Aorta (tissue), 5 donors: Measurements from ENCODE around the gene ARID1A. TPM values are rescaled to one million over a fixed set of nuclear protein-coding genes. Genes with fewer than 3 reads are reported as not detected.
"Not testable (repeated sequence)": the region's sequence is repeated elsewhere in the genome, so short reads cannot be mapped to it uniquely, and the experiment has no call there.

Source experiments
- ATAC-seq: fragments of 200-7000 bp; cut with Tn5 transposase; one replicate; pipeline ENCODE4 v1.9.1; 2022; ENCODE audit warnings: moderate library complexity; ENCODE audit not compliant: low FRiP score
- DNase-seq, 2 donors: peaks; one replicate each; pipeline ENCODE4 v3.0.0-alpha.2; 2020
- H3K27ac ChIP-seq, 2 donors: one replicate each; pipeline ENCODE4 v1.5.1; 2013; ENCODE audit warnings: low read length in 2 of 2, mild to moderate bottlenecking in 2 of 2, moderate library complexity in 2 of 2, control low read depth in 1 of 2, inconsistent platforms in 1 of 2, low read depth in 1 of 2
- H3K27me3 ChIP-seq, 2 donors: one replicate each; pipeline ENCODE4 v1.6.1; 2013; ENCODE audit warnings: control low read depth in 1 of 2, low read length in 1 of 2, mild to moderate bottlenecking in 1 of 2, moderate library complexity in 1 of 2; ENCODE audit not compliant: insufficient read depth in 2 of 2, control insufficient read depth in 1 of 2
- H3K36me3 ChIP-seq, 2 donors: one replicate each; pipeline ENCODE4 v1.6.1; 2013; ENCODE audit warnings: control low read depth in 1 of 2, low read length in 1 of 2, mild to moderate bottlenecking in 1 of 2; ENCODE audit not compliant: insufficient read depth in 2 of 2, control insufficient read depth in 1 of 2
- H3K4me1 ChIP-seq, 2 donors: one replicate each; pipeline ENCODE4 v1.6.1; 2013; ENCODE audit warnings: low read length in 2 of 2, control low read depth in 1 of 2, mild to moderate bottlenecking in 1 of 2, moderate library complexity in 1 of 2; ENCODE audit not compliant: insufficient read depth in 2 of 2, control insufficient read depth in 1 of 2
- H3K4me3 ChIP-seq, 2 donors: one replicate each; pipeline ENCODE4 v1.5.1; 2013; ENCODE audit warnings: low read length in 2 of 2, control low read depth in 1 of 2, mild to moderate bottlenecking in 1 of 2
- H3K9me3 ChIP-seq: one replicate; pipeline ENCODE4 v1.6.1; 2013; ENCODE audit warnings: mild to moderate bottlenecking, low read length; ENCODE audit not compliant: control insufficient read depth
- WGBS, 2 donors: extraction: QIAGEN DNeasy Blood & Tissue Kit; methylation state at CpG; one replicate each; pipeline ENCODE4 v1.1.7; 2013; 5-methylcytosine and 5-hydroxymethylcytosine counted together
- intact Hi-C, 2 donors: fragments of 100-400 bp; cut with DNase I; formaldehyde crosslinking; loops; one replicate each; pipeline versions ENCODE4 v1.14.2 to v1.15.0; 2022
- polyA plus RNA-seq, 2 donors: library from polyadenylated mRNA; stranded (reverse); fragments of 200-250 nt; gene quantifications; one replicate each; pipeline ENCODE4 v1.2.3, GENCODE V29; 2013
- total RNA-seq, 2 donors: library from RNA; stranded (reverse); fragmentation: NEBNext Ultra II Directional; extraction: Animal tissue kit (Norgen Biotek cat#: 25700); gene quantifications; one replicate each; pipeline ENCODE4 v1.2.1, GENCODE V29; 2021
- donor health status: healthy with polysubstance abuse.
- donor health status: Bipolar disorder and iron deficiency.
- donor health status: DM: no; HTN: no; CAD: no.
- donor health status: DM: no; HTN: no; CAD: no.
- donor health status: DM: yes; HTN: yes; CAD: no.

ARID1A gene
- total and polyA plus RNA-seq, 4 donors = 6.5 to 72.3 (median 34.8) TPM

DNA sequence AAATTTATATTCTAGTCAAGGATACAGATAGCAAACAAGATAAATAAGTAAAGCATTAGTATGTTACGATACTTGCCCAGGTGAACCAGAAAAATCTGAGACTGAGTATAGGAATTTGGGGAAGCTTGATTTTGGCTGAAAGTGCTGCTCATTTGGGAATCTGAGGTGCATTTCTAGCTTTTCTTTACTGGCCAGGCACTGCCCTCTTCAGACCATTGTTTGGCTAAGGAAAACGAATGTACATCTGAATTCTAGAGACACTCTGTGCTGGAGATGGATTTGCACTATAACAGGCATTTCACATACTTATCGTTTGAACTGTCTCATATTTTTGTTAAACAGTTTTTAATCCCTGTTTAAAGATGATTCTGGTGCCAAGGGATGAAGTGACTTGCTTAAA is 23.4 kb downstream of the ARID1A start:
- DNase-seq (no peak), ATAC-seq (no peak)
- Histone ChIP-seq H3K36me3 (no peaks in the 10 kb centered on the region), H3K27ac (no peak overlapping the region), H3K4me1 (peaks cover 3 to 17% of the 10 kb centered on the region in 2 donors), H3K4me3 (no peak overlapping the region), H3K27me3 (no peaks in the 10 kb centered on the region), H3K9me3 (no peaks in the 10 kb centered on the region)
- intact Hi-C loops = no loop called here
- 30 to 37% methylated on average over 3 of the region's 3 CpGs for WGBS, 2 donors

- H3K27ac ChIP-seq = no peak overlapping the region
Observed at GRCh38 chr1:26721669-26722355, 26.0 kb downstream of the ARID1A start.

DNA sequence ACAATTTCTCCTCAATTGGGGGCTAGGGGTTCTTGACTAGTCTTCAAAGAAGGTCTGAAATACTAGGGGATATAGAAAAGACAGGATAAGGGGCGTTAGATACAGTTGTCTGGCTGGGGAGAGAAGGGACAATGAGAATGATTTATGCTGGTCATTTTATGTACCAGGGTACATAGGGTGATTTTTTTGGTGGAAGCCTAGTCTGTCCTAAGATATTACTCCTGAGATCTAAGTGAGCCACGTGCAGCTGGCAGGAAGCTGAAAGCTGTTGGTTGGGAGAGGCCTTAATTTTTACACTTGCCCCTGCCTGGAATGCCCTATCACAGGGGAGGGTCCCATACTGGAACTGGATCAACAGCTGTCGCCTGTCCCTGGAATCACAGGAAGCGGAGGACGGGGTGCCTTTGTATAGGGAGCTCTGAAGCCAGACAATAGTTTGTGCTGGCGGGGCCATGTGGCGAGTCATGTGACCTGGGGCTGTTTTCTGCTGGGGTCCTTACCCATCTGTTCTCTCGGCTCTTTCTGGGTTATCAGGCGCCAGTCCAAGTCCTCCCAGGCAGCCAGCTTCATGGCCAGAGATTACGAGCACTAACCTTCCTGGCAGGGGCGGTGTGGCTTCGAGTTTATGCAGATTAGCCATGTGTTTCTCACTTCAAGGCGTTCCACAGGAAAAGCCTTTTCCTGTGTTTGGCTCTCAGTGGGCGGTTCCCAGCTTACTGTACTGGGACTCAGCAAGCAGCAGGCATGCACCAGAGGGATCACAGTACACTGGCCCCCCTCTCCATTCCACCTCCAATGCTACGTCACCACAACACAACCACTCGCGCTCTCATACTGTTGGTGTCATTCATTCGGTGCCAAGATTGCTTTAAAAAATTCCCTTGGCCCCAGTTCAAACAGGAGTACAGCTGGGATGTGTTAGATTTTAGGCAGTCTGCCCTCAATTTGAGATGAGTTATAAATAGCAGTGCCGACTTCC is 27.5 kb downstream of the ARID1A start:
- H3K27me3 ChIP-seq = no peaks in the 10 kb centered on the region
- intact Hi-C loops = loop anchor here in 1 of 2 donors (2.0 kb wide), 1 partner anchor 25 kb away; no protein-coding TSS in a partner anchor
- H3K27ac ChIP-seq = peak overlapping the region; percentile 4 to 37
- WGBS, 2 donors = 4 to 5% methylated on average over 19 of the region's 19 CpGs
- peaks cover 5 to 30% of the 10 kb centered on the region in 2 donors for H3K4me1 ChIP-seq
- H3K4me3 ChIP-seq = no peak overlapping the region
- no peaks in the 10 kb centered on the region for H3K9me3 ChIP-seq
- peak; percentile 91 for ATAC-seq
- DNase-seq = peak; percentile 89
- H3K36me3 ChIP-seq = no peaks in the 10 kb centered on the region

More at GRCh38 chr1:26721669-26722355, 26.0 kb downstream of the ARID1A start:
- H3K4me1 ChIP-seq = peaks cover 5 to 29% of the 10 kb centered on the region in 2 donors
- H3K4me3 ChIP-seq = no peak overlapping the region
- DNase-seq (no peak), ATAC-seq (no peak)
- H3K9me3 ChIP-seq = no peaks in the 10 kb centered on the region
- intact Hi-C loops = loop anchor here in 1 of 2 donors (2.0 kb wide), 1 partner anchor 23 kb away; no protein-coding TSS in a partner anchor
- WGBS, 2 donors = 71 to 80% methylated on average over 2 of the region's 2 CpGs
- no peaks in the 10 kb centered on the region for H3K27me3 ChIP-seq
- no peaks in the 10 kb centered on the region for H3K36me3 ChIP-seq

DNA sequence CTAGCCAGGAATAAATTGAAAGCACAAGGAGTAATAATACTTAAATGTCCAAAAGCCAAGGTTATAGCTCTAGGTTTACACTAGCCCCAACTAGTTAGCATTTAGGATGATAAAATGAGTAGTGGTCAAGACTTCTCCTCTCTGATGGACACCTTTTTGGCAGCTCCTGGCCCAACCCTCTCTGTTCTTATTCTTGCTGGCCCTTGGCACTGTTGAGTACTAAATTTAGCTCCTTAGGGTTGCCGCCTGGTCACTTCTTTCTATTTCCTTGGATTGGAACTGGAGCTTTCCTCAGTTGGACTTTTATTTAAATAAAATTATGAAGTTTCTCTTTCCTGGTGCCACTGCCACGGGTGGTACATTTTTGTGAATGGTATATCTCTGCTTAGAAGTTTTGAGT is 28.3 kb downstream of the ARID1A start:
- Histone ChIP-seq H3K27me3 (no peaks in the 10 kb centered on the region), H3K9me3 (no peaks in the 10 kb centered on the region), H3K36me3 (no peaks in the 10 kb centered on the region), H3K4me3 (no peak overlapping the region), H3K27ac (peak overlapping the region in 1 of 2 donors; percentile 65), H3K4me1 (peaks cover 5 to 36% of the 10 kb centered on the region in 2 donors)
- ATAC-seq (no peak), DNase-seq (no peak)
- intact Hi-C loops = no loop called here
- 2 to 4% methylated on average over 2 of the region's 2 CpGs for WGBS, 2 donors

DNA sequence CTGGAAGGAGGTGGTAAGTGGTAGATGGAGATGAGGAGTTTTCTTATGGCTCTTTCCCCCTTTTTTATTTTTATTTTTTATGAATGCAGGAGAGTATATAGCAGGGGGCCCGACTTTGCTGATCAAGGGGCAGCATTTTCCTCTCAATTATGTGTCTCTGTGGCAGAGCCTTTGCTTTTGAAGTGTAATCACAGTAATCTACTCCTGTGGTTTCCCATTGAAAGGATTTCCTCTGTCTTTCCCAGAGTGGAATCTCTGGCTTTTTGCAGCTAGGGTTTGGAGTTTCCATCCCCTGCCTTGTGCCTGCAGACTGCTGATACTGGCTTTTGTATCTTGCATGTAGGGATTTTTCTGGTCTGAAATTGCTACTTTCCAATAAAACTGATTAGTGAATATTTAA is 29.1 kb downstream of the ARID1A start:
- Histone ChIP-seq H3K27me3 (no peaks in the 10 kb centered on the region), H3K36me3 (peaks cover 0 to 2% of the 10 kb centered on the region in 2 donors), H3K9me3 (no peaks in the 10 kb centered on the region), H3K4me3 (no peak overlapping the region), H3K27ac (no peak overlapping the region), H3K4me1 (peaks cover 5 to 36% of the 10 kb centered on the region in 2 donors)
- intact Hi-C loops = no loop called here
- ATAC-seq = no peak
- no peak for DNase-seq
- 30 to 31% methylated on average over 1 of the region's 1 CpG for WGBS, 2 donors

- DNase-seq, H3K27ac ChIP-seq, H3K27me3 ChIP-seq, ATAC-seq, H3K4me3 ChIP-seq, H3K36me3 ChIP-seq, H3K9me3 ChIP-seq, intact Hi-C loops: not testable (repeated sequence)
- WGBS, 2 donors = 68% methylated on average over 14 of the region's 14 CpGs
- H3K4me1 ChIP-seq = peaks cover 5 to 36% of the 10 kb centered on the region in 2 donors
Observed at GRCh38 chr1:26725904-26726303, 30.1 kb downstream of the ARID1A start.

DNA sequence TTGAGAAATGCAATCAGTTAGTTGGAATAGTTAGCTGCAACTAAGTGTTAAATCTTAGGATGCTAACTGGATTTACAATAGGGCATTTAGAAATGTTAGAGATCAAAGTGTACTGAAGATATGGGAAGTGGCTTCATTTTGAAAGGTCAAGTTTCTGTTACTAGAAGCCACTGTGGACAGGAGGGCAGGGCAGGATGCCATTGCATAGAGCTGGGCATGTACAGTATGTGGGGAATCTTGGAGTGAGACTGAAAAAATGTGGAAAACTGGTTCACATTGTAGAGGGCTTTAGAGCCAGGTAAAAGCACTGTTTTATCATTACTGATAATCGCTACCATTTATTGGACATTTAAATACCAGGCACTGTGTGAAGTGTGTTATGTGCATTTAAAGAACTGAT is 31.0 kb downstream of the ARID1A start:
- Histone ChIP-seq H3K36me3 (peaks cover under 1 to 3% of the 10 kb centered on the region in 2 donors), H3K27ac (no peak overlapping the region), H3K9me3 (no peaks in the 10 kb centered on the region), H3K4me3 (no peak overlapping the region), H3K4me1 (peaks cover 5 to 36% of the 10 kb centered on the region in 2 donors), H3K27me3 (no peaks in the 10 kb centered on the region)
- ATAC-seq (no peak), DNase-seq (no peak)
- intact Hi-C loops = no loop called here
- WGBS, 2 donors = 88 to 90% methylated on average over 1 of the region's 1 CpG

GRCh38 chr1:26727476-26727875 is 31.7 kb downstream of the ARID1A start:
- Histone ChIP-seq H3K4me1 (peaks cover 5 to 35% of the 10 kb centered on the region in 2 donors), H3K36me3 (peaks cover 3 to 5% of the 10 kb centered on the region in 2 donors), H3K27me3 (no peaks in the 10 kb centered on the region), H3K27ac (no peak overlapping the region), H3K9me3 (no peaks in the 10 kb centered on the region), H3K4me3 (no peak overlapping the region)
- intact Hi-C loops = no loop called here
- ATAC-seq = no peak
- no peak for DNase-seq
